ENCODE measurements around the gene CUEDC2.

CUEDC2 gene

GRCh38 chr10:102435529-102436233 is 3.3 kb upstream of the CUEDC2 start:
- Histone ChIP-seq H3K9ac (no peak overlapping the region), H3K27ac (no peak overlapping the region), H3K4me3 (ENCODE audit: low read depth, low read length) (no peak overlapping the region), H2AFZ (no peak overlapping the region), H3K36me3 (ENCODE audit: control insufficient read depth, insufficient read depth, low read length) (no peaks in the 10 kb centered on the region), H3K27me3 (ENCODE audit: control insufficient read depth, insufficient read depth, low read length) (no peaks in the 10 kb centered on the region), H3K4me1 (peaks cover 4% of the 10 kb centered on the region), H3K79me2 (peaks cover 9% of the 10 kb centered on the region), H3K9me3 (ENCODE audit: control insufficient read depth, low read length) (no peaks in the 10 kb centered on the region), H3K4me2 (ENCODE audit: low read length) (no peak overlapping the region)
- TF ChIP-seq CTCF (IDR thresholded peaks at IDR 0.05) = no peak

GRCh38 chr10:102435133-102435497 is 2.7 kb upstream of the CUEDC2 start:
- Histone ChIP-seq H3K9me3 (ENCODE audit: control insufficient read depth, low read length) (no peaks in the 10 kb centered on the region), H3K27ac (no peak overlapping the region), H3K4me1 (peaks cover 4% of the 10 kb centered on the region), H3K36me3 (ENCODE audit: control insufficient read depth, insufficient read depth, low read length) (no peaks in the 10 kb centered on the region), H3K27me3 (ENCODE audit: control insufficient read depth, insufficient read depth, low read length) (no peaks in the 10 kb centered on the region), H3K4me2 (ENCODE audit: low read length) (no peak overlapping the region), H3K79me2 (peaks cover 9% of the 10 kb centered on the region), H3K9ac (no peak overlapping the region), H2AFZ (no peak overlapping the region), H3K4me3 (ENCODE audit: low read depth, low read length) (no peak overlapping the region)
- TF ChIP-seq CTCF (IDR thresholded peaks at IDR 0.05) = no peak

GRCh38 chr10:102434394-102435132 is 2.2 kb upstream of the CUEDC2 start:
- Histone ChIP-seq H3K27me3 (ENCODE audit: control insufficient read depth, insufficient read depth, low read length) (no peaks in the 10 kb centered on the region), H2AFZ (no peak overlapping the region), H3K9ac (no peak overlapping the region), H3K4me2 (ENCODE audit: low read length) (no peak overlapping the region), H3K36me3 (ENCODE audit: control insufficient read depth, insufficient read depth, low read length) (no peaks in the 10 kb centered on the region), H3K4me1 (peaks cover 4% of the 10 kb centered on the region), H3K79me2 (peaks cover 11% of the 10 kb centered on the region), H3K27ac (no peak overlapping the region), H3K9me3 (ENCODE audit: control insufficient read depth, low read length) (no peaks in the 10 kb centered on the region), H3K4me3 (ENCODE audit: low read depth, low read length) (no peak overlapping the region)
- TF ChIP-seq CTCF (IDR thresholded peaks at IDR 0.05) = no peak

GRCh38 chr10:102433619-102434046 is 1.3 kb upstream of the CUEDC2 start:
- Histone ChIP-seq H3K9ac (no peak overlapping the region), H3K36me3 (ENCODE audit: control insufficient read depth, insufficient read depth, low read length) (no peaks in the 10 kb centered on the region), H3K4me3 (ENCODE audit: low read depth, low read length) (no peak overlapping the region), H2AFZ (no peak overlapping the region), H3K79me2 (peaks cover 16% of the 10 kb centered on the region), H3K9me3 (ENCODE audit: control insufficient read depth, low read length) (no peaks in the 10 kb centered on the region), H3K4me1 (peaks cover 4% of the 10 kb centered on the region), H3K4me2 (ENCODE audit: low read length) (no peak overlapping the region), H3K27ac (no peak overlapping the region), H3K27me3 (ENCODE audit: control insufficient read depth, insufficient read depth, low read length) (no peaks in the 10 kb centered on the region)
- TF ChIP-seq CTCF (IDR thresholded peaks at IDR 0.05) = no peak

All from parathyroid adenoma (tissue), 2 donors.